Body of pancreas (tissue), 4 donors: ENCODE results near the gene TOX2. TPM values are rescaled to one million over a fixed set of nuclear protein-coding genes. Genes with fewer than 3 reads are reported as not detected.

ENCODE experiments used
- ATAC-seq: fragments of 150-250 bp; one replicate; pipeline ENCODE4 v1.9.1; 2016
- DNase-seq, 4 donors: peaks; one replicate each; pipeline ENCODE4 v3.0.0-alpha.2; 2019
- H3K27ac ChIP-seq, 4 donors: fragments of 200-600 bp; sonication (generic); 1 replicate in 3 of 4; 2 replicates in 1 of 4; pipeline versions ENCODE4 v1.5.1 to v1.6.1; 2016 to 2019; ENCODE audit warnings: mild to moderate bottlenecking in 1 of 4, mixed read lengths in 1 of 4, moderate library complexity in 1 of 4
- H3K27me3 ChIP-seq, 2 donors: fragments of 200-600 bp; sonication (generic); one replicate each; pipeline ENCODE4 v1.6.0; 2016; ENCODE audit warnings: mild to moderate bottlenecking in 1 of 2
- H3K36me3 ChIP-seq, 2 donors: fragments of 200-600 bp; sonication (generic); replicated peaks in 1 of 2; 2 replicates each; pipeline ENCODE4 v1.5.1; 2016; ENCODE audit warnings: low read depth in 2 of 2; ENCODE audit not compliant: insufficient read depth in 1 of 2
- H3K4me1 ChIP-seq: fragments of 200-600 bp; sonication (generic); one replicate; pipeline ENCODE4 v1.6.0; 2016
- H3K4me3 ChIP-seq, 2 donors: fragments of 200-600 bp; sonication (generic); 1 replicate in 1 of 2; 2 replicates in 1 of 2; pipeline ENCODE4 v1.5.1; 2016 to 2019
- H3K9me3 ChIP-seq, 3 donors: fragments of 200-600 bp; sonication (generic); 1 replicate in 2 of 3; 2 replicates in 1 of 3; pipeline ENCODE4 v1.5.1; 2016
- CTCF ChIP-seq, 7 experiments: fragments of 450-650 bp in 4 of 7; fragments of 200-600 bp in 3 of 7; sonication (generic) in 3 of 7; IDR thresholded peaks; one replicate each; pipeline ENCODE4 v1.5.1; 2016 to 2019; ENCODE audit warnings: antibody characterized with exemption in 7 of 7
- POLR2A ChIP-seq, 3 donors: fragments of 450-650 bp; IDR thresholded peaks; one replicate each; pipeline ENCODE4 v1.6.1; 2016; ENCODE audit warnings: antibody characterized with exemption in 3 of 3, mild to moderate bottlenecking in 2 of 3
- WGBS, 2 donors: methylation state at CpG; one replicate each; pipeline ENCODE4 v1.1.5; 2017; 5-methylcytosine and 5-hydroxymethylcytosine counted together
- intact Hi-C: fragments of 100-400 bp; cut with DNase I; formaldehyde crosslinking; loops from one replicate; pipeline ENCODE4 v1.15.1; 2023
- total RNA-seq, 2 donors: library from RNA; depleted of rRNA; stranded (reverse); fragments of >200 nt; gene quantifications; one replicate each; pipeline ENCODE4 v1.1.0, GENCODE V29; 2016

TOX2 gene, protein sequence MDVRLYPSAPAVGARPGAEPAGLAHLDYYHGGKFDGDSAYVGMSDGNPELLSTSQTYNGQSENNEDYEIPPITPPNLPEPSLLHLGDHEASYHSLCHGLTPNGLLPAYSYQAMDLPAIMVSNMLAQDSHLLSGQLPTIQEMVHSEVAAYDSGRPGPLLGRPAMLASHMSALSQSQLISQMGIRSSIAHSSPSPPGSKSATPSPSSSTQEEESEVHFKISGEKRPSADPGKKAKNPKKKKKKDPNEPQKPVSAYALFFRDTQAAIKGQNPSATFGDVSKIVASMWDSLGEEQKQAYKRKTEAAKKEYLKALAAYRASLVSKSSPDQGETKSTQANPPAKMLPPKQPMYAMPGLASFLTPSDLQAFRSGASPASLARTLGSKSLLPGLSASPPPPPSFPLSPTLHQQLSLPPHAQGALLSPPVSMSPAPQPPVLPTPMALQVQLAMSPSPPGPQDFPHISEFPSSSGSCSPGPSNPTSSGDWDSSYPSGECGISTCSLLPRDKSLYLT
- total RNA-seq: 1 to 10 TPM; 1.8 to 2.0 TPM

DNA sequence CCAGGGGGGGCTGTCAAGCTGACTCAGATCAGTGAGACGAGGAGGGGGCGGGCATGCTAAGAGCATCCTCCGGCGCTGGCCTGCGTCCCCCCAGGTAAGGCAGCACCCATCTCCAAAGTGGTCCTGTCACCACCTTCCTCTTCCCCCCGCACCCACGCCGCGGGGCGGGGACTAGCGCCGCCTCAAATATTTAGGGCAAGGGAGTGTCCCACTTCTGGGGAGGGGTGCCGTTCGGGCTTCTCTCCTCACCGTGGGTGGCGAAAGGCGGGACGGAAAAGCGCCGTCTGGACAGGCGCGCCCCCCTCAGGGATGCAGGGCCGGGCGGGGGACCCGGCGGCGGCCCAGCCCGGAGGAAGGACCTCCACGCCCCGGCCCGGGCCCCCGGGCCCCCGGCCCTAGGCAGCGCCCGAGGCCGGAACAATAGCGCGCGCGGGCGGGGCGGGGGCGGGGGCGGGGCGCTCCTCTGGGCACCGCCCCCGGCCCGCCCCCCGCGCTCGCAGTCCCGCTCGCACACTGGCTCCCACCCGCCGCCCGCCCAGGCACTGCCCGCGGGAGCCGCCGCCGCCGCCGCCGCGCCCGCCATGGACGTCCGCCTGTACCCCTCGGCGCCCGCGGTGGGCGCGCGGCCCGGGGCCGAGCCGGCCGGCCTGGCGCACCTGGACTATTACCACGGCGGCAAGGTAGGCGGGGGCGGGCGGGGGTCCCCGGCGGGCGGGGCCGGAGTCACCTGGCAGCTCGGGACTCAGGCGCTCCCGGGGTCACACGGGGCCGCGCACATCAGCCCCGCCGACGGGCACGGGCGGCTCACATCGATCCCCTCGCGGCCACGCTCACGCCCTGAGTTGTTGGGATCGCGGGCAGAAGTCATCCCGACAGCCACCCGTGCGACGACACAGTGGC, at the start of gene TOX2:
Gene TOX2, plus strand, starts transcription at position 542 of the 900 bp plus-strand sequence. Its CDS starts 40 bp downstream, at position 582.
- intact Hi-C loops: no loop called here
- TF ChIP-seq CTCF (IDR thresholded peaks at IDR 0.05) (no peak), POLR2A (IDR thresholded peaks at IDR 0.05) (no peak)
- peaks cover 0 to 9% (median 0%) of the 10 kb centered on the region in 3 donors for H3K9me3 ChIP-seq
- no peak within 1 kb of the TSS for H3K4me3 ChIP-seq
- ATAC-seq: peak; percentile 63
- H3K27ac ChIP-seq: no peak within 1 kb of the TSS
- H3K36me3 ChIP-seq: no peaks in the 10 kb centered on the region
- 4 to 20% methylated on average over 8 to 60 of the region's 111 CpGs for WGBS, 2 donors
- peaks cover 0 to 13% of the 10 kb centered on the region in 2 donors for H3K27me3 ChIP-seq
- peaks cover 13% of the 10 kb centered on the region for H3K4me1 ChIP-seq
- DNase-seq: peak in 1 of 4 donors; percentile 22

GRCh38 chr20:43868091-43868490, 46.6 kb upstream of the TOX2 start:
- H3K27ac ChIP-seq: no peak overlapping the region
- no peaks in the 10 kb centered on the region for H3K9me3 ChIP-seq
- no peaks in the 10 kb centered on the region for H3K36me3 ChIP-seq
- H3K4me1 ChIP-seq: no peaks in the 10 kb centered on the region
- no peaks in the 10 kb centered on the region for H3K27me3 ChIP-seq
- no peak for DNase-seq
- 60 to 73% methylated on average over 1 of the region's 1 CpG for WGBS, 2 donors
- TF ChIP-seq POLR2A (IDR thresholded peaks at IDR 0.05) (no peak), CTCF (IDR thresholded peaks at IDR 0.05) (no peak)
- intact Hi-C loops: no loop called here
- H3K4me3 ChIP-seq: no peak overlapping the region
- ATAC-seq: no peak

DNA sequence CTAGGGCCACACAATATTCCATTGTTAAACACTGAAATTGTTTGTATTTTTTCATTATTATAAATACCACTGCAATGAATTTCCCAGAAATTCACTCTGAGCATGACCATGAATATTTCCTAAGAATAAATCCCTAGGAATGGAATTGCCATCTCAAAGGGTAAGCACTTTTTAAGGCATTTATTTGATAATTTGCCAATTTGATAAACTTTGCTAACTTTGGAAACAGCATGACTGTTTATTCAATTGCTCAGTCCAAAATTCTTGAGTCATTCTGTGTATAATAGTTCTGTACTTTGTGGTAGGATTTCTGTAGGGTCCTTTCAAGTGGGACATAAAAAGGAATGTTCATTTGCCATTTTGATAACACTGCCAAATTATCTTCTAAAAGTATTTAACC, 44.2 kb upstream of the TOX2 start:
- H3K4me3 ChIP-seq: no peak overlapping the region
- H3K4me1 ChIP-seq: no peaks in the 10 kb centered on the region
- H3K9me3 ChIP-seq: no peaks in the 10 kb centered on the region
- ATAC-seq (no peak), DNase-seq (no peak)
- H3K27me3 ChIP-seq: no peaks in the 10 kb centered on the region
- H3K36me3 ChIP-seq: no peaks in the 10 kb centered on the region
- TF ChIP-seq POLR2A (IDR thresholded peaks at IDR 0.05) (no peak), CTCF (IDR thresholded peaks at IDR 0.05) (no peak)
- H3K27ac ChIP-seq: no peak overlapping the region
- intact Hi-C loops: no loop called here

DNA sequence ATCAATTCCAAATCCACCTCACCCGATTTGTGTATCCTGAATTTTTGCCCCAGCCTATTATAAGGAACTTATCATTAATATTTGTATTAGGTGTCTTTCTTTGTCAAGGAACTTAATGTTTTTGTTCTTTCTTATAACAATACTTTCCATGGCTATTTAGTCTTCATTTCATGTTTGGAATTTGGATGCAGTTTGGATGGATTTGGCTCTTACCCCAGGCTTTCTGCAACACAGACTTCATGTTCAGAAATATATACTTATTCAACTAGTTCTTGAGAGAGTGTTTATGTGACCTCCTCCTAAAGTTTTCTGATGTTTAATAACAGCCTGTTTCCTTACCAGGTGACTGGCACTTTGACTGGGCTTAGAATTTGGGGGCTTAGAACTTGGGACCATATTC, 35.9 kb upstream of the TOX2 start:
- Histone ChIP-seq H3K9me3 (no peaks in the 10 kb centered on the region), H3K27me3 (no peaks in the 10 kb centered on the region), H3K27ac (no peak overlapping the region), H3K4me3 (no peak overlapping the region), H3K4me1 (no peaks in the 10 kb centered on the region), H3K36me3 (no peaks in the 10 kb centered on the region)
- DNase-seq: no peak
- no peak for TF ChIP-seq POLR2A (IDR thresholded peaks at IDR 0.05)
- TF ChIP-seq CTCF (IDR thresholded peaks at IDR 0.05): no peak
- intact Hi-C loops: no loop called here
- 52 to 63% methylated on average over 1 of the region's 1 CpG for WGBS, 2 donors
- no peak for ATAC-seq
